GM18517 (cell line): Measurements from ENCODE around the gene DOCK1.

Experiments used
- ATAC-seq: cut with Tn5 transposase; IDR thresholded peaks from one replicate; pipeline ENCODE4 v1.9.1; 2021; ENCODE audit warnings: mild to moderate bottlenecking, moderate library complexity; ENCODE audit not compliant: unreplicated experiment

The DOCK1 gene

GRCh38 chr10:127374901-127375300 lies 469.7 kb downstream of the DOCK1 start:
- no peak for ATAC-seq

DNA sequence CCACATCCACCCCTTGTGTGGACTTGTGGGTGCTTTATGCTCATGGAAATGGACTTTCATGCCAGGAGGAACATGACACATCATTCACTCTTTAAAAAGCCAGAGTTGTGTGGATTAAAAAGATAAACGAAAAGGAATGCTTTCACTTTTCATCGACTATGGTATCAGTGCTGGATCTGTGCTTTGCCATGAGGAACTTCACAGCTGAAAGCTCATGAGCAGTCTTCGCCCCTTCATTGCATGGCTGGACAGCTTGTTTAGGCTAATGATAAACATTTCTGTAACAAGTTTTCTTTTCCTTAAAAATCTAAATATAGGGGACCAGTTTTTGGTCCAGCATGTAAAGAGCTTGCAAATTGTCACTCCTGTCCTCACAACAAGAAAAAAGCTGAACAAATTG lies 470.2 kb downstream of the DOCK1 start:
- no peak for ATAC-seq

DNA sequence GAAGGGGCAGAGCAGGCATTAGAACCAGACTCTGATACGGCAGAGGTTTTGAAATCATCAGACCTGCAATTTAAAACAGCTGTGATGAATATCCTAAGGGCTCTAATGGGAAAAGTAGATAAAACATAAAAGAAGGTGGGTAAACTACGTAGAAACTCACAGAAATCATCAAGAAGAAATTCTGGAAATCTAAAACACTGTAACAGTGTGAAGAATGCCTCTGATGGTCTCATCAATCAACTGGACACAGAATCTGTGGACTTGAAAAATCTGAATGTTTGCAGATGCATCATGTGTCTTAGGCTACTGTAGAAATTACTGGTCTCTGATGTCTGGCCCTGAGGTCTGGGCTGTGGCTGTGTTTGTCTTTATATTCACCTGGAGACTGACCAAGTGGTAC lies 470.8 kb downstream of the DOCK1 start:
- no peak for ATAC-seq

DNA sequence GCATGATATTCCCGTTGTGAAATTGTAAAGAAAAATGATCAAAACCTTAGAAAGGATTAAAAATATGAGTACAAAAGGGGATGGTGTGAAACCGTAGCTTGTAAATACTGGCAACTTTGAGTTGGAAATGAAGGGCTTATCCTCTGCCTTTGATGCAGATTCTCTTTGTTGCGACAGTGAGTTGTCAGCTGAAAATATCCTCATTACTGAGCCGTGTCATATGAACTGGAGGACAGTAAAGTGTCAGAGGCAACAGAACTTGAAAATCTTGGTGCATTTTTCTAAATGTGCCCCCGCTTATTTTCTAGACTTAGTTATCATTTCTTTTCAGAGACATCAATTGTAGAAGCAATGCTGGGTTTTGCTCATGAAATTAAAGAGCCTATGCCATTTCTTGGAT lies 473.4 kb downstream of the DOCK1 start:
- no peak for ATAC-seq

DNA sequence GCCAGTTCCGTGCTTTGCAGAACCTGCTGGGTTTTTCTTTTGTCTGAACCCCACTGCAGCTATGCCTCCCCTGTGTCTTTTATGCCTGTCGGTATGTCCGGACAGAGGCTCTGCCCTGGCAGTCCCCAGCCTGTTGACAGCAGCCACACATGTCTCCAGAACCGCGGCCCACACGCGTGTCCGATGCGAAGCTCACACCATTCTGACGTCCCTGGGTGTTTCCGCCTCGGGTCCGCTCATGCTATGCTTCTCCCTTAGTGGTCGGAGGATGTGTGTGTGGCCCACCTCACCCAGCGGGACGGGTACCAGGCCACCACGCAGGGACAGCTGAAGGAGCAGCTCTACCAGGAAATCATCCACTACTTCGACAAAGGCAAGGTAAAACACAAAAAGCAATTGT lies 479.3 kb downstream of the DOCK1 start:
- ATAC-seq, result no peak

DNA sequence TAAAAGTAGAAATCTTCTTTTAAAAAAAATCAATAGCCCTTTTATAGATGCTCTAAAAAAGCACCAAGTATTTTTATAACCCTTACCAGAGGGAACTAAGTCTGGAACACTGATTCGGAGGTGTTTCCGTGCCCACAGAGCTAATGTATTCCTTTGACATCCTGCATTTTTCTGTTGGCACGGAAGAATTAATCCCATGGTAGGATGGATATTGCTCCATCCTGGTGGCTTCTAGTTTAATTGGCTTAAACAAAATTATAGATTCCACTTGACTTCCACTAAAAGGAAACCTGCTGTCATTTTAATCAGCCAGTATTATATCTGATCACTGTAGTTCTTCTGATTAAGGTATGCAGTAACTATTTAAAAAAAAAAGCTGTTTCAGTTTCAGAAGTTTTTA lies 479.8 kb downstream of the DOCK1 start:
- no peak for ATAC-seq

DNA sequence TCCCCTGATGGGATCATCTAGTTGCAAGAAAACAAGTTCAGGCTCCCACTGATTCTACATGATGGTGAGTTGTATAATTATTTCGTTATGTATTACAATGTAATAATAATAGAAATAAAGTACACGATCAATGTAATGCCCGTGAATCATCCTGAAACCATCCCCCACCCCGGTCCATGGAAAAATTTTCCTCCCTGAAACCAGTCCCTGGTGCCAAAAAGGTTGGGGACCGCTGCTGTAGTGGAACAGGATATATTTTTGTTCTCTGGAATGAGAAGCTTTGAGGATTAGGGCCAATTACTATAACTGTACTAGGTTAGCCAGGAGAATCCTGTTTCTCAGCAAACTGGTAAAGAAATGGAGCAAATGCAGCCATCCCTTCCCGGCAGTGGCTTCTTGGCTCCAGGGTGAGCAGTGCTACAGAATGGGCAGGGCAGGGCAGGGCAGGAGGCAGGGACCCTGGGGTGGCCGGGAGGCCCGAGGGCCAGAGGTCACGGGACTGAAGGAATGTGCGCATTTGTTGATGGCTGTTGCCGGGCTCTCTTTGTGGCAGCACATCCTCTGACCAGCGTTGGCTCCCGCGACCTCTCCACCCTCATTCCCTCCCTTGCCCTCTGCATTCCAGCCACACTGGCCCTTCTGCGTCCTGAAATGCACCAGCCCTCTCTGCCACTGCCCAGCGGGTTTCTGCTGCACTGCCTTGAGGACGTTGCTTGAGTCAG lies 481.5 kb downstream of the DOCK1 start:
- no peak for ATAC-seq

DNA sequence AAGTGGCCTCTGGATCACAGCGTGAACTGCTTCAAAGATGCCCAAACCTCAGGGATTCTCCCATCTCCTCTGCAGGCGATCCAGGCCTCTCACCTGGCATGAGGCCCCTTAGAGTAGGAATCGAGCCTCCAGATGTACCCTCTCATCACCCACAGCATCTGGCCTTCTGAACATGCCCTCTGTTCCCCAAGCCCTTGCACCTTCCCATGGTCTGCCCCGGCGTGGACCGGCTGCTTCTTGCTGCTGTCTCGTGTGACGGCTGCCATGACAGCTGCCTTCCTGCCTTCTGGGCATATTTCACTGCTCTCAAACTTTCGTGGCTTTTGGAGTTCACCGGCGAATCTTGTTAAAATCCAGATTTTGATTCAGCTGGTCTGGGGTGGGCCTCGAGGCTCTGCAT lies 486.6 kb downstream of the DOCK1 start:
- no peak for ATAC-seq

GRCh38 chr10:127392351-127393235 lies 487.4 kb downstream of the DOCK1 start:
- no peak for ATAC-seq

DNA sequence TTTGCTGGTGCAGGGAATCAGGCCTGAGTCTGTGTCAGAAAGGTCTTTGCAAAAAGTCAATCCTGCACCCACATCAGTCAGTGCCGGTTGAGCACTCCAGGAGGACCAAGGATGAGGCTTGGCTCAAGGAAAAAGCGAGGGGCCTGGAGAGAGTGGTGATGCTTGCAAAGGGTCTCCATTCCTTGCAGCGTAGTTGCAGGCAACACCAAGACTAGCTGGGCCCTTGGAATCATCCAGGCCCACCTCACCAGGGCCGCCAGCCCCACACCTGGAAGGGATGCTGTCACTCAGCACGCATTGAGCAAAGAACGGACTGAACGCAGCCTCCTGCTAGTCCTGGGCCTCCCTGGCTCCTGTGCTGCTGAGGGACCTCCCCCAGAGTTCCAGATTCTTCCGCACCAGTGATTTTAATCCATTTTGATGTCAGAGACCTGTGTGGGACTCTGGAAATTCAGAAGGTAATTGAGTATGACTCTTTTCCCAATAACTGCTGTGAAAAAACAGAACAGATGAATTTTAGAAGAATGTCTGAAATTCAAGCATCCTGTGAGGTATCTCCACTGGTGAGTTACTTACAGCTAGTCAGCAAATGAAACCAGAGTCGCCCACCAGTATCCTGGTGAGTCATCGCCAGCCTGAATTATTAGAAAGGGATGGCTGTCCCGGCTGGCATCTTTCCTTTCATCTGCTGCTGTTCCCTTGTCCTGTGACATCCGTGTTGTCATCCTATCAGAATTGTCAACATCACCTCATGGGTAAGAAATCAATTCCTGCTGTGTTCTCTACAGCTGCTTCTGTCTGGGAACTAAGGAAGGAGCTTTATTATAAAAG lies 493.1 kb downstream of the DOCK1 start:
- ATAC-seq, result no peak

GRCh38 chr10:127398971-127399365 lies 493.7 kb downstream of the DOCK1 start:
- ATAC-seq, result no peak

DNA sequence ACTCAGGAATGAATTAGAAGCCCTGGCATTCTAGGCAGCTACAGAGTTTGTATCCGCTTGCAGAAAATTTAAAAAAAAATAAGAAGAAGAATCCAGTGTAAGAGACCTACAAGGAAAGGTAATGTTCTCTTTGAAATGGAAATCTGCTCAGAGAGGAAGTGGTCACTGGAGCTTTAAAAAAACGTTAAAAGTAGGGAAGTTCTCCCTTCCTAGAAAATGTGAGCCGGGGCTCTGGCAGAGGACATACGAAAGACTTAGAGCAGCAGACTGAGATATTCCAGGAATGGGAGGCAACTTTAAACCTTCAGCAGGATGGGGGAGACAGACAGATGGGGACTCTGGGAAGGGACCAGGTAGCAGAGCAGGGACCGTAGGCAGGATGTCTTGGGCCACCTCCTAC lies 494.4 kb downstream of the DOCK1 start:
- no peak for ATAC-seq

DNA sequence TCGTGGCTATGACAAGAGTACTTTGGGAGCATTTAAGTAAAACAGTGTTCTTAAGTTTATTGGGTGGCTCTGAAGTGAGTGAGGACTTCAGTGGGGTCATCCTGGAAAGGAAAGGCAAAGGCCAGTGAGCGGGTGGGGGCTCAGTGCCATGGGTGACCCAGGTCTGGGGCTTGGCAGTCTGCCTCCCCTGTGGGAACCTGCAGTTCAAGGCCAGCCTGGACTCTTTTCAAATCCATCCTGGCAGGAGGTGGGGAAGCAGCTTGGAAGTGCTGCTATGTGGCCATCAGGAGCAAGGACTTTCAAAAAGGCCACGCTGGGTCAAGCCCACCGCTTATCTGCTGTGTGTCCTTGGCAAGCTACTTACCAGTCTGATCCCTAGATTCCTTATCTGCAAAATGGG lies 495.0 kb downstream of the DOCK1 start:
- no peak for ATAC-seq

GRCh38 chr10:127402596-127403409 lies 497.6 kb downstream of the DOCK1 start:
- ATAC-seq, result no peak

GRCh38 chr10:127405221-127405620 lies 500.0 kb downstream of the DOCK1 start:
- ATAC-seq, result no peak

- no peak for ATAC-seq
Observed at GRCh38 chr10:127406018-127406550, 500.9 kb downstream of the DOCK1 start.

DNA sequence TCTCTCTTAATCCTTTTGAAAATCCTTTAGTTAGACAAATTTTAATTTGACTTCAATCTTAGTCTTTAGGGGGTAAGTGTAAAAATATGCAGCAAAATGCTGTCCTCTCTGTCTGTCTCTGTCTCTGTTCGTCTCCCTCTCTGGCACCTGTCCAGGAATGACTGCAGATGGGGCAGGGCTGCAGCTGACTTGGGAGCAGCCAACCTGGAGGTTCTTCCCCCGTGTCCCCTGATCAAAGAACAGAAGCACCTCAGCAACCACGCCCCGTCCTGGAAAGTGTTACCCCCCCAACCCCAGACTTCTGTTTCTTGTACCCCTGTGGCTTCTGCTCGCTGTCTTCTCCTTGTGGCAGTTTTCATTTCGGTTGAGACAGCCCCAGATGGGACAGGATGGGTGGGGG lies 502.3 kb downstream of the DOCK1 start:
- no peak for ATAC-seq

DNA sequence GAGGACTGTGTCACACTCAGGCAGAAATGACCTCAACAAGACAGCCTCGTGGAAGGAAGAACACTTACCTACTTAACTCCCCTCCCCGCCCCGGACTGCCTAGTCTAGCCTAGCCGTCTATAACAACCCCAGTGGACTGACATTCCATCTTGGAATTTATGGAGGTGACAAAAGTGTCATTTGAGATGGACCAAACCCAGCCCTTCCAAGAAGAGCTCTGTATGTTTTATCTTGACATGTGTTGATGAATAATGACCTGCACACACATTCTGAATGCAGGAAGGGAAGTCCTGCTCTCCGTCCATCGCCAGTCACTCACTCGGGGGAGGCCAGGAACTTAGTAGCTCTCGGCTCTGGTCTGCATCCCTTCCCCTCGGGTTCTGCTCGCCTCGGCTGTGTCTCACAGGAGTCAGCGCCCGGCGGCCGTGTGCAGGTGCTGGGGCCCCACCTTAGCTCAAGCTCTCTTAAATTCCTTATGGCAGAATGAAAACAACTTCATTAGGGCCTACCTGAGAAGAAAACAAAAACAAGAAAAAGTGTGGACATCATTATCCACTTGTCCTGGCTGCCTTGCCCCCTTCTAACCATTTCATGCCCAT lies 503.0 kb downstream of the DOCK1 start:
- ATAC-seq, result no peak

GRCh38 chr10:127408733-127409132 lies 503.5 kb downstream of the DOCK1 start:
- no peak for ATAC-seq

GRCh38 chr10:127410030-127410429 lies 504.8 kb downstream of the DOCK1 start:
- ATAC-seq, result no peak
